IMR-90 (cell line): ENCODE results near the gene HAUS7. TPM values are rescaled to one million over a fixed set of nuclear protein-coding genes. Genes with fewer than 3 reads are reported as not detected.

ENCODE experiments used
- ATAC-seq: fragments of 200-7000 bp; cut with Tn5 transposase; 2 replicates; pipeline ENCODE4 v1.9.1; 2020; ENCODE audit warnings: low read depth, mild to moderate bottlenecking, moderate library complexity
- BruUV-seq: library from RNA; stranded (reverse); fragments of 400-500 nt; replicated peaks from 2 replicates; lab custom pipeline; 2021; lab: Mats Ljungman, UMichigan
- CTCF ChIA-PET: fragments of 300-600 bp; formaldehyde crosslinking; extraction: SDS; loops from one replicate; lab custom pipeline; 2021; ENCODE audit warnings: antibody characterized with exemption; lab: Yijun Ruan, JAX
- POLR2A ChIA-PET: fragments of 300-600 bp; sonication (Branson Sonifier 250); formaldehyde crosslinking; loops from one replicate; lab custom pipeline; 2022; ENCODE audit warnings: antibody characterized with exemption; ENCODE audit not compliant: unreplicated experiment; lab: Charles Lee
- DNase-seq: peaks from one replicate; pipeline ENCODE4 v3.0.0; 2013
- H2AFZ ChIP-seq: replicated peaks from 2 replicates; pipeline ENCODE3; 2013; ENCODE audit warnings: low read length, mild to moderate bottlenecking; ENCODE audit not compliant: poor library complexity
- H2AK5ac ChIP-seq: 2 replicates; pipeline ENCODE4 v1.6.1; 2013; ENCODE audit warnings: low read depth, low read length, inconsistent platforms
- H2AK9ac ChIP-seq: replicated peaks from 2 replicates; pipeline ENCODE3; 2013; ENCODE audit warnings: mild to moderate bottlenecking, low read depth, low read length, moderate library complexity; ENCODE audit not compliant: poor library complexity
- H2BK120ac ChIP-seq: 2 replicates; pipeline ENCODE4 v1.6.1; 2013; ENCODE audit warnings: low read depth, low read length, inconsistent platforms
- H2BK15ac ChIP-seq: 3 replicates; pipeline ENCODE4 v1.6.1; 2013; ENCODE audit warnings: low read depth, low read length, inconsistent platforms
- H2BK20ac ChIP-seq: 2 replicates; pipeline ENCODE4 v1.6.1; 2013; ENCODE audit warnings: low read depth, mild to moderate bottlenecking, inconsistent platforms, low read length, moderate library complexity
- H2BK5ac ChIP-seq: 2 replicates; pipeline ENCODE4 v1.6.1; 2013; ENCODE audit warnings: mild to moderate bottlenecking, low read depth, low read length, inconsistent platforms; ENCODE audit not compliant: poor library complexity, severe bottlenecking
- H3K14ac ChIP-seq: replicated peaks from 2 replicates; pipeline ENCODE4 v1.6.1; 2013; ENCODE audit warnings: low read depth, low read length, inconsistent platforms
- H3K18ac ChIP-seq: 2 replicates; pipeline ENCODE4 v1.6.1; 2013; ENCODE audit warnings: low read depth, low read length, control low read depth
- H3K23ac ChIP-seq: 2 replicates; pipeline ENCODE4 v1.6.1; 2013; ENCODE audit warnings: low read depth, low read length, inconsistent platforms
- H3K27ac ChIP-seq: 2 replicates; pipeline ENCODE4 v1.5.1; 2013; ENCODE audit warnings: mild to moderate bottlenecking, control low read depth, low read length; ENCODE audit not compliant: insufficient read depth
- H3K27me3 ChIP-seq: 2 replicates; pipeline ENCODE4 v1.6.1; 2013; ENCODE audit warnings: low read length; ENCODE audit not compliant: control insufficient read depth, insufficient read depth
- H3K36me3 ChIP-seq: 2 replicates; pipeline ENCODE4 v1.6.1; 2013; ENCODE audit warnings: low read length, mixed read lengths; ENCODE audit not compliant: control insufficient read depth, insufficient read depth
- H3K4ac ChIP-seq: 2 replicates; pipeline ENCODE4 v1.6.1; 2013; ENCODE audit warnings: low read depth, low read length, inconsistent platforms
- H3K4me1 ChIP-seq: 2 replicates; pipeline ENCODE4 v1.6.1; 2013; ENCODE audit warnings: low read length, mixed read lengths; ENCODE audit not compliant: control insufficient read depth, insufficient read depth
- H3K4me2 ChIP-seq: 2 replicates; pipeline ENCODE4 v1.6.1; 2013; ENCODE audit warnings: low read depth, mild to moderate bottlenecking, control low read depth, low read length, moderate library complexity
- H3K4me3 ChIP-seq: 2 replicates; pipeline ENCODE4 v1.5.1; 2013; ENCODE audit warnings: low read depth, mild to moderate bottlenecking, control low read depth, low read length, moderate library complexity; ENCODE audit not compliant: insufficient read depth
- H3K56ac ChIP-seq: 2 replicates; pipeline ENCODE4 v1.6.1; 2013; ENCODE audit warnings: low read length, inconsistent platforms; ENCODE audit not compliant: insufficient read depth; ENCODE audit errors: extremely low read depth
- H3K79me1 ChIP-seq, 2 experiments: 2 replicates each; pipeline ENCODE4 v1.6.1; 2013; ENCODE audit warnings: low read length in 2 of 2, inconsistent platforms in 1 of 2, low read depth in 1 of 2
- H3K9ac ChIP-seq: 2 replicates; pipeline ENCODE4 v1.6.1; 2013; ENCODE audit warnings: low read depth, low read length, control low read depth
- H3K9me1 ChIP-seq: 2 replicates; pipeline ENCODE4 v1.6.1; 2013; ENCODE audit warnings: low read length, inconsistent platforms; ENCODE audit not compliant: insufficient read depth
- H3K9me3 ChIP-seq: 2 replicates; pipeline ENCODE4 v1.6.1; 2013; ENCODE audit warnings: low read length; ENCODE audit not compliant: control insufficient read depth, insufficient read depth
- H4K20me1 ChIP-seq: 2 replicates; pipeline ENCODE4 v1.6.1; 2013; ENCODE audit warnings: low read length, inconsistent platforms; ENCODE audit not compliant: insufficient read depth
- H4K5ac ChIP-seq: 2 replicates; pipeline ENCODE4 v1.6.1; 2013; ENCODE audit warnings: mild to moderate bottlenecking, low read depth, low read length, control low read depth
- H4K8ac ChIP-seq, 2 experiments: 2 replicates each; pipeline ENCODE4 v1.6.1; 2013; ENCODE audit warnings: low read depth in 2 of 2, low read length in 2 of 2, control low read depth in 1 of 2, inconsistent platforms in 1 of 2
- H4K91ac ChIP-seq: 2 replicates; pipeline ENCODE4 v1.6.1; 2013; ENCODE audit warnings: low read depth, low read length, inconsistent platforms; ENCODE audit not compliant: insufficient read depth
- BHLHE40 ChIP-seq: fragments of 150-350 bp; IDR thresholded peaks from 2 replicates; pipeline ENCODE4 v1.6.1; 2016; ENCODE audit warnings: mild to moderate bottlenecking, low read depth, low read length
- CEBPB ChIP-seq: IDR thresholded peaks from 2 replicates; pipeline ENCODE4 v1.6.1; 2012; ENCODE audit warnings: low read depth, low read length, improper control_type of control experiment
- CHD1 ChIP-seq: IDR thresholded peaks from 2 replicates; pipeline ENCODE4 v1.6.1; 2012; ENCODE audit warnings: low read depth, low read length, improper control_type of control experiment
- CTCF ChIP-seq: conservative IDR thresholded peaks from 2 replicates; pipeline ENCODE4 v1.5.1; 2012; ENCODE audit warnings: mild to moderate bottlenecking, low read depth, low read length, improper control_type of control experiment
- ELK1 ChIP-seq: fragments of 150-350 bp; IDR thresholded peaks from 2 replicates; pipeline ENCODE4 v1.6.1; 2016; ENCODE audit warnings: low read depth, mild to moderate bottlenecking, low read length, moderate library complexity, borderline replicate concordance
- FOS ChIP-seq: fragments of 150-350 bp; IDR thresholded peaks from 2 replicates; pipeline ENCODE4 v1.6.1; 2016; ENCODE audit warnings: low read depth, low read length
- MAFK ChIP-seq: IDR thresholded peaks from 2 replicates; pipeline ENCODE4 v1.6.1; 2012; ENCODE audit warnings: low read depth, low read length, improper control_type of control experiment
- MAZ ChIP-seq: IDR thresholded peaks from 2 replicates; pipeline ENCODE4 v1.6.1; 2012; ENCODE audit warnings: low read depth, mild to moderate bottlenecking, low read length, improper control_type of control experiment, moderate library complexity, borderline replicate concordance
- MXI1 ChIP-seq: IDR thresholded peaks from 2 replicates; pipeline ENCODE4 v1.6.1; 2012; ENCODE audit warnings: low read depth, mild to moderate bottlenecking, low read length, moderate library complexity, borderline replicate concordance
- NFE2L2 ChIP-seq: fragments of 150-350 bp; IDR thresholded peaks from 2 replicates; pipeline ENCODE4 v1.6.1; 2016; ENCODE audit warnings: low read depth, mild to moderate bottlenecking, low read length
- POLR2A ChIP-seq: IDR thresholded peaks from 2 replicates; pipeline ENCODE4 v1.6.1; 2012; ENCODE audit warnings: mild to moderate bottlenecking, low read depth, low read length
- RAD21 ChIP-seq: IDR thresholded peaks from 2 replicates; pipeline ENCODE4 v1.6.1; 2012; ENCODE audit warnings: low read length, improper control_type of control experiment
- RCOR1 ChIP-seq: IDR thresholded peaks from 2 replicates; pipeline ENCODE4 v1.6.1; 2012; ENCODE audit warnings: mild to moderate bottlenecking, low read length, improper control_type of control experiment; ENCODE audit not compliant: insufficient replicate concordance
- RFX5 ChIP-seq: IDR thresholded peaks from 2 replicates; pipeline ENCODE4 v1.8.0; 2012; ENCODE audit warnings: low read depth, mild to moderate bottlenecking, low read length, moderate library complexity
- SMC3 ChIP-seq: fragments of 150-350 bp; IDR thresholded peaks from 2 replicates; pipeline ENCODE4 v1.6.1; 2016; ENCODE audit warnings: low read depth, mild to moderate bottlenecking, antibody characterized with exemption, low read length, moderate library complexity
- USF2 ChIP-seq: fragments of 150-350 bp; IDR thresholded peaks from 2 replicates; pipeline ENCODE4 v1.6.1; 2017; ENCODE audit warnings: mild to moderate bottlenecking, antibody characterized with exemption, low read length, low read depth
- WGBS, 2 experiments: methylation state at CpG; one replicate each; pipeline versions ENCODE4 v1.1.5 to v1.1.7; 2013; ENCODE audit warnings: missing lambda C conversion rate in 2 of 2; ENCODE audit not compliant: insufficient read length in 1 of 2; ENCODE audit errors: extremely low coverage in 2 of 2; 5-methylcytosine and 5-hydroxymethylcytosine counted together
- dilution Hi-C: fragments of 300-500 bp; cut with HindIII; formaldehyde crosslinking; loops from one replicate; pipeline ENCODE4 v1.14.3; 2018; ENCODE audit warnings: low sequenced_read_pairs; ENCODE audit not compliant: unreplicated experiment
- in situ Hi-C: fragments of 300-500 bp; cut with MboI; formaldehyde crosslinking; loops from 3 replicates; pipeline ENCODE4 v1.14.3; 2019; ENCODE audit warnings: low sequenced_read_pairs, inconsistent platforms, mixed read lengths
- intact Hi-C: fragments of 100-400 bp; cut with micrococcal nuclease; formaldehyde crosslinking; loops from 2 replicates; pipeline ENCODE4 v1.10.0; 2022
- polyA plus RNA-seq, 3 experiments: library from polyadenylated mRNA; depleted of rRNA; stranded (reverse); fragments of >200 nt; gene quantifications; 2 replicates each; pipeline ENCODE4 v1.2.3, GENCODE V29; 2012; ENCODE audit warnings: low replicate concordance in 1 of 3
- total RNA-seq: library from RNA; depleted of rRNA; stranded (reverse); fragments of >200 nt; gene quantifications from 2 replicates; pipeline ENCODE4 v1.2.3, GENCODE V29; 2012

Gene HAUS7
- total and polyA plus RNA-seq, 2 of the 4 experiments (the other 2 are of a cell fraction) = 10.8 to 25.9 TPM

GRCh38 chrX:153504445-153505016 is 34.2 kb upstream of the HAUS7 start:
- no peak overlapping the region for H3K27ac ChIP-seq
- POLR2A ChIA-PET = no interaction called here
- H2AFZ ChIP-seq = no peak overlapping the region
- no peak overlapping the region for H3K4me2 ChIP-seq
- H3K4me3 ChIP-seq = no peak overlapping the region
- H3K9me3 ChIP-seq = no peaks in the 10 kb centered on the region; the same call in 1 of the 2 replicates
- no peaks in the 10 kb centered on the region for H3K9me1 ChIP-seq
- no peak overlapping the region for H2AK9ac ChIP-seq
- no peak overlapping the region for H3K56ac ChIP-seq
- DNase-seq = no peak
- dilution Hi-C loops (no loop called here), in situ Hi-C loops (no loop called here), intact Hi-C loops (no loop called here)
- H2BK15ac ChIP-seq = no peak overlapping the region
- peaks cover 6 to 8% of the 10 kb centered on the region in 2 experiments; a peak in 3 of 4 replicates for H3K79me1 ChIP-seq
- peaks cover 1% of the 10 kb centered on the region; the same call in 1 of the 2 replicates for H3K36me3 ChIP-seq
- no peak overlapping the region for H2BK5ac ChIP-seq
- no peak overlapping the region for H4K8ac ChIP-seq
- ATAC-seq = no peak
- no peak overlapping the region for H2BK20ac ChIP-seq
- no TSS peak for BruUV-seq
- no peak overlapping the region for H3K14ac ChIP-seq
- no peak overlapping the region for H4K5ac ChIP-seq
- H2AK5ac ChIP-seq = no peak overlapping the region
- no peak overlapping the region for H3K4ac ChIP-seq
- H3K4me1 ChIP-seq = no peaks in the 10 kb centered on the region
- no peak overlapping the region for H3K9ac ChIP-seq
- no peaks in the 10 kb centered on the region for H3K27me3 ChIP-seq
- no peak overlapping the region for H3K23ac ChIP-seq
- H3K18ac ChIP-seq = no peak overlapping the region
- 79% methylated on average over 7 of the region's 26 CpGs; no CpG with 5 or more reads in 1 of the 2 experiments for WGBS, 2 experiments
- H4K20me1 ChIP-seq = peaks cover 6% of the 10 kb centered on the region
- H4K91ac ChIP-seq = no peak overlapping the region
- CTCF ChIA-PET = no interaction called here
- H2BK120ac ChIP-seq = no peak overlapping the region
- TF ChIP-seq NFE2L2 (no peak), MAZ (no peak), RCOR1 (no peak), USF2 (no peak), POLR2A (no peak), MXI1 (no peak), SMC3 (no peak), CEBPB (no peak), RAD21 (no peak), FOS (no peak), RFX5 (no peak), ELK1 (no peak), BHLHE40 (no peak), MAFK (no peak), CHD1 (no peak), CTCF (no peak)
